GM21619 (cell line): ENCODE data around the gene ACP4.

Experiments used
- ATAC-seq: cut with Tn5 transposase; IDR thresholded peaks from one replicate; pipeline ENCODE4 v1.9.1; 2021; ENCODE audit not compliant: unreplicated experiment

The ACP4 gene

DNA sequence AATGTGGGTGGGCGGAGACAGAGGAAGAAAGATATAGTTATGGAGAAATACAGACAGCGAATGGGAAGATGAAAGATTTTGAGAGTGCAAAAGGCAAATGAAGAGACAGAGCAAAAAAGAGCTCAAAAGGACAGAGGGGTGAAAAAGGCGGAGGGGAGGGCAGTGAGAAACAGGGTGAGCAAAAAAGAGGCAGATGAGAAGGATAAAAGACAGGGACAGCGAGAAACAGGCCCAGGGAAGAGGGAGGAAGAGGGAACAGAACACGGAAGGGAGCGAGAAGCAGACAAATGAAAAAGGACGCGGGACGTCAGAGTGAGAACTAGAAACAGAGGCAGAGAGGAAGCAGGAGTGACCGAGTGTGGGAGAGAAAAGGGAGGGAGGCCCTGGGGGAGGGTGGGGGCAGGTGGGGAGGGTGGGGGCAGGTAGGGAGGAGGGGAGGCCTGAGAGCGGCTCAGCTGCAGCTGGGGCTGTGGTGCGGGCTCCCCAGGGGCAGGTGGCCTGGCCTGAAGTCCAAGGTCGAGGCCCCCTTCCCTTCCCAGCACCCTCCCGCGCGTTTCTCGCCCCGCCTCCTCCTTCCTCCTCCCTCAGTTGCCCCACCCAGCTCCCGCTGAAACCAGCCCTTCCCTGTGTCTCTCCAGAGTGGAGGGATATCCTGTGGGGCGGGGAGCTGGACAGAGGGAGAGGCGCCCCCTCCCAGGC is 30.5 kb downstream of the ACP4 start:
- no peak for ATAC-seq

DNA sequence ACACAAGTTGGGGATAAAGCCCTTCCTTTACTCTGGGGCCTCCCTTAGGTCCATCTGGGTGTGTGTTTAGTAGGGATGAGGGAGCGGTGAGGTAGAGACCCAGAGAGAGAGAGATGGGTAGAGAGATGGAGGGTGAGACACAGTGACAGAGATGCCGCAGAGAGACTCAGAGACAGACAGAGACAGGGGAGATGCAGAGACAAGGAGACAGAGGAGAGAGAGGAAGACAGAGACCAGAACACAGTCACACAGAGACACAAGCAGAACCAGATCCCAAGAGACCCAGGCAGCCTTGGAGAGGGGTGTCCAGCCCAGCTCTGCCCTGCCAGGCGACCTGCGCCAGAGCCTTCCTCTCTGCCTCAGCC is 31.0 kb downstream of the ACP4 start:
- no peak for ATAC-seq

DNA sequence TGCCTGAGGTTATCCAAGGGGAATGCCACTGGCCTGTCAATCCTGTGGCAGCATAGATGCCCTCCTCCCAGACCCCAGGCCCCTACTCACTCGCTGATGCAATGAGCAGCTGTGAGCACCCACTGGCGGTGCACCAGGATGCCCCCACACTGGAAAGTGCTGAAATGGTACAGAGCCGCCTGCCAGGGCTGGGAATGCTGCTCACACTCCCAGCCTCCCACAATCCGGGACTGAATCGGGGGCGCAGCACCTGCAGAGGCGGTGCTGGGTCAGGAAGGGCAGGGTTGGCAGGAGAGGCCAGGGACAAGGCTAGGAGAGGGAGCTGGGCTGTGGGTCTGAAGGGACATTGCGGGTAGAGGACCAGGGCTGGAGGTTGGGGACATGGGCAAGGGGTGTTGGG is 31.4 kb downstream of the ACP4 start:
- no peak for ATAC-seq

DNA sequence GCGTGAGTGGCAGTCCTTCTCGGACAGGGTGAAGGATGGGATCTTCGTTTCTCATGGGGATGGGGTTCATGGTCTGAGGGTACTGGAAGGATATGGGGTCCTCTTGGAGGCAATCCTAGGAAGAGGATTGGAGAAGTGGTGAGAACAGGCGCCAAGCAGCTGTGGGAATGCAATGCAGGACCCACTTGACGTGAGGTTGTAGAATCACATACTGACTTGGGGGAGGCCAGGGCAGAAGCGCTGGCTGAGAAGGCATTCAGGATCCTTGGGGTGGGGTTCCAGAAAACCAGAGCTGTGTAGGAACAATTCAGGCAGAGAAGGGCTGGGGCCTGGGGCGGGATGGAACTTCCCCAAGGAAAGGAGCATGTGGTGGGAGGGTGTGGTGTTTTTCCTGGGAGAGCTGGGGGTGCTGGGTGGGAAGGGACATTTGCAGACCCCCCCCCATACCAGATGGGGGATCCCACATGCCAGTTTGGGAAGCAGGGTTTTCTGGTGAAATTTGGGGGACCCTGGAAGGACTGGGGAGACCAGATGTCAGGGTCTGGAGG is 32.5 kb downstream of the ACP4 start:
- no peak for ATAC-seq

- no peak for ATAC-seq
These were observed 33.3 kb downstream of the ACP4 start, which contains the start of gene KLK1 for GRCh38 chr19:50823389-50824042. TSS of gene KLK1 (minus strand) at chr19:50823787. CDS start at chr19:50823748, 39 bp downstream.

GRCh38 chr19:50826492-50827240 is 36.5 kb downstream of the ACP4 start:
- ATAC-seq = no peak

DNA sequence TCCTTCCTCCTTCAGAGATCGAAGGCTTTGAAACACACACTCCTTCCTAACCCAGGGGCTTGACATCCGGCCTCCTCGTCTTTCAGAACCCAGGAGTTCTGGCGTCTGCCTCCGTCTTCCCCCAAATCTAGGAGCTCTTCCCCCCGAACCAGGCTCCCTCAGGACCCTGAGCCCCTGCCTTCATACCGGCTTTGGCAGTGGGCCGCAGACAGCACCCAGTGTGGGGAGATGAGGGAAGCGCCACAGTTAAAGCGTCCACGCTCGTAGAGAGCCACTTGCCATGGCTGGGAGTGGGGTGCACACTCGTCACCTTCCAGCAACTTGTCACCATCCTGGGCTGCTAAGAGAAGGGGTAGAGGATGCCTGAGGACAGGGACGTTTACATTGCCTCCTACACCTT is 37.3 kb downstream of the ACP4 start:
- no peak for ATAC-seq

DNA sequence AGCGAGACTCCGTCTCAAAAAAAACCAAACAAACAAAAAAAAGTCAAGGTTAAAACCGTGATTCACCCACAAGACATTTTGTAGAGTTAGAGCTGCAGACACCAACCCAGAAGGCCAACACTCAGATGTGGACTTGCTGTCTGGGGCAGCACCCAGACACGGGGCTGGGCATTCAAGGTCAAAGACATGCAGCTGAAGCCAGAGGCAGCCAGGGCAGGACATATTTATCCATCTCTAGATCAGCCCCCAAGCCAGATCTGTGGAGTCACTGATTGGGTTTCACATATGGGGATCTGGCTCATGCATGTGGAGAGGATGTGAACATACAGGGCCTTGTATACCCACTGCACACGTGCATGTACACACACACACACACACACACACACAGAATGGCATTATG is 39.6 kb downstream of the ACP4 start:
- no peak for ATAC-seq

DNA sequence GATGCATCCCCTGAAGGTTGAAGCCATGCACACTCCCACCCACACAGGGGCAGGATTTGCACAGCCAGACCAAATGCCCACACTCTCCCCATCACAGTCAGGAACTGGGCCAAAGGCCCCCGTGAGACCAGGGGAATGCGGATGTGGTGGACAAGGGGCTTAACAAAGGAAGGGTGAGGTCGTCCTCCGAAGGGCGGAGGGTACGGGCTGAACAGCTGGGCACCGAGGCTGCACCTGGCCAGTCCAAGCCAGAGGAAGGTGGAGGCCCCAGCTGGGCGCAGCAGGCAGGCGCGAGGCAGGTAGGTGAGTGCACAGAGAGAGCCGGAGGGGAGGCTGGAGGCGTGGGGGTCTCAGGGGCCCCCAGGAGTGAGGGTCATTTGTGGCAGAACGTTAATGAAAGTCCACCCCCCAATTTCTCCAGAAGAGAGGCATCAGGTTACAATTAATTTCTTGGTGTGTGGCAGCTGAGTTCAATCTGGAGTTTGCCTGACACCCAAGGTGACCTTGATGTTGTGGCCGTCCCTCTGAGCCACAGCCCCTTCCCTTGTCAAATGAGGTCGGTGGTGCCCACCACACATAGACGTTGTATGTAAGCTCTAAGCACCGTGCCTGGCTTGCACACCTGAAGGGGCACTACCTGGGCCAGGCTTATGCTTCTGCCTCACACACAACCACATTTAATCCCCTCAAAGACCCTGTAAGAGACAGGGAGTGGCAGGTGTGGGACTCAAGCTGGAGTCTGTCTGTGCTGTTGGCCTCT is 40.2 kb downstream of the ACP4 start:
- ATAC-seq = no peak

- no peak for ATAC-seq
These were observed 40.8 kb downstream of the ACP4 start for GRCh38 chr19:50831026-50831396.

DNA sequence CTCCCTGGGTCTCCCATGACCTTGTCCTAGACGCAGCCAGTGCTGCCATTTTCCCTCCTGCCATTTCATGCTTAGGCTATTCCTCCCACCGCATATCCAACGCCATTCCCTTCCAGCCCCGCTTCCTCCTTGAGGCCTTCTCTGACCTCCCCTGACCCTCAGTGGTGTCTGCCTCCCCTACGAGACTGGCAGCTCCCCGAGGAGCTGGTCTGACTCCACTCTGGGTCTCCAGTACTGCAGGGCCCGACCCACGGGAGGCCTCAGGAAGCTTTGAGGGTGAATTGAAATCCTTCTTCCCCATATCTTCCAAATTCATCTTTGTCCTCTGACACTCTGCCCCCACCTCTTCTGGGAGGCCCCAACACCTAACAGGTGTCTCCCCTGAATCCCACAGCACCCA is 42.5 kb downstream of the ACP4 start:
- ATAC-seq = no peak

GRCh38 chr19:50833117-50833801 is 43.0 kb downstream of the ACP4 start, which contains the start of gene KLK15:
TSS of gene KLK15 (minus strand) at chr19:50833574. CDS start at chr19:50831492, 2,082 bp downstream.
- no peak for ATAC-seq

DNA sequence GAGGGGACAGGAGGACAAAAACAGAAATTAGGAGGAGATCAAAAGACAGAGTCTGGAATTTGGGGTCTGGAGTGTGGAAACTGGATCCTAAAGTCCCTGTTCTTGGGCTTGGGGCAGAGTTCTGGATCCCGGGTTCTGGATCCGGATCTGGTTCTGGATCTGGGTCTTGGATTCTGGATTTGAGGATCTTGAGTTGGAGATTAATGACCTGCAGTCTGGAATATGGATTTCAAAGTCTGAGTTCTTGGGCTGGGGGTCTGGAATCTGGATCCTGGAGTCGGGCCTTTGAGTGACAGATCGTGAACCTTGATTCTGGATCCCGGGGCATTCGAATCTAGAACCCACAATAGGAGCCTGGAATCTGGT is 43.6 kb downstream of the ACP4 start:
- no peak for ATAC-seq

DNA sequence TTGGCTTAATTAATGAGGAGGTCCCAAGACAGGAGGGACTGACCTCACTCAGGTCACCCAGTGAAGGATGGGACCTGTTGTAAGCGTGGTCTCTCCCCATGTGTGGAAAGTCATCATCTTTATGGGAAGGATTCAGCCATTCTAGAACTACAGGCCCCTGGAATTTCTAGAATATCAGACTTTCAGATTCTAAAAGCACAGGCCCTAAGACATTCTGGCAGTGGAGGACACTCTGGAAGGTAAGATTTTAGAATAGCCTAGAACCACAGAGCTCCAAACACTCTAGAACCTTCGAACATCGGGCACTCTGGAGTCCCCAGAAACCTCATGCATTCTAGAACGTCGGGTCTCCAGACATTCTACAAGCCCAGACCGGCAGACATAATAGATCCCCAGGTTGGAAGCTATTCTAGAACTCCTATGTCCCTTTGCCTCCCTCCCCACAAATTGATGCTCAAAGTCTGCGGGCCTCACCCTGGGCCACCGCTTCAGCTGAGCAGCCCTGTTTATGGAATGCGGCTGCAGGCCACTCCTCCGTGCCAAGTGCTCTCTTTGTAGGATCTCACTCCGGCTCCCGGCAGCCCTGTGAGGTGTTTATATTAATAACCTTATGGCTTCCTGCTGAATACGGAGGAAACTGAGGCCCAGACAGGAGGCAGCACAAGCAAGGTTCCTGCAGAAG is 45.0 kb downstream of the ACP4 start:
- ATAC-seq = no peak

DNA sequence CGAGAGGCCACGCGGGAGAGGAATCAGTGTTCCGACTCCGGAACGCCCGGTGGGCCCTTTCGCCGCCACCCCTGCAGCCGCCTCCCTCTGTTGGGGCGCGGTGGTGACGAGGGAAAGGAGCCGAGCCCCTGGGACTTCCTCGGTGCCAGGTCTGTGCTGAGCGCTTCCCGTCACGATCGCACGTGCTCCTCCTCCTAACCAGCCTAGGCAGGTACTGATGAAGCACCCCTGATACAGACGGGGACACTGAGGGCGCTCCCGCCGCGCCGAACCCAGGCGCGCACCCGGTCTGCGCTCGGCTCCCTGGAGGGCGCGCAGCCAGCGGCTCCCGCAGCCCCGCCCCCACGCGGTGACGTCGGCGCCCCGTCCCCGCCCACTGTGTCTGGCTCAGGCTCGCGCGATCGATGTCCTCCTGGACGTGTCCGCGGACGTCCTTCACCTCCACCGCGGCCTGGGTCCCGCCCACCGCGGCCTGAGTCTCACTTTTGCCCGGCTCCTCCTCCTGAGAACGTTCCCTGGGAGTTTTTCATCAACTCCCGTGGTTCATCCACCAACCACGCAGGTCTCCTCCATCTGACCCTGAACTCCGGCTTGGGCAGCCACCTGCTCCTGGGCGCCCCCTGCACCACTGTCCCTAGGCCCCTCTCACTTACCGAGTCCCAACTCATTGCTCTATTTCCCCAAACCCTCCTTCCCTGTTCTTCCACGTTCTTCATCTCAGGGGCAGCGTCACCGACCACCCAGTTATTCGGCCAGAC is 45.7 kb downstream of the ACP4 start:
- ATAC-seq = peak; percentile 74

GRCh38 chr19:50836543-50837195 is 46.5 kb downstream of the ACP4 start:
- no peak for ATAC-seq

DNA sequence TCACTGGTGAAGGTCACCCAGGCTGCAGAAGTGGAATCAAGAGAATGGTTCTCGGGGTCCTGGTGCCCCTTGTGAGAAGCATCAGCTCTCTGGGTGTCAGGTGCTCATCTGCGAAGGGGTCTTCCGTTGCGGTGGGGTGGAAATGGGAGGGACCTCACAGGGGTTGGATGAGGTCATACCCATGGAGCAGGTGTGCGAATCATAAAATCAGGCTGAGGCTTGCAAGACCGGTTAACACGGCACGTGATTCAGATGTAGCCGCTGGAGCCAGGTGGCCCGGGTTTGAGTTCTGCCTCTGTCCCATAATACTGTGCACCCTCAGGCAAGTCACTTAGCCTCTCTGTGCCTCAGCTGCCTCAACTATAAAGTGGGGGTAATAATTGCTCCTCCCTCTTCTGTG is 47.1 kb downstream of the ACP4 start:
- ATAC-seq = no peak

DNA sequence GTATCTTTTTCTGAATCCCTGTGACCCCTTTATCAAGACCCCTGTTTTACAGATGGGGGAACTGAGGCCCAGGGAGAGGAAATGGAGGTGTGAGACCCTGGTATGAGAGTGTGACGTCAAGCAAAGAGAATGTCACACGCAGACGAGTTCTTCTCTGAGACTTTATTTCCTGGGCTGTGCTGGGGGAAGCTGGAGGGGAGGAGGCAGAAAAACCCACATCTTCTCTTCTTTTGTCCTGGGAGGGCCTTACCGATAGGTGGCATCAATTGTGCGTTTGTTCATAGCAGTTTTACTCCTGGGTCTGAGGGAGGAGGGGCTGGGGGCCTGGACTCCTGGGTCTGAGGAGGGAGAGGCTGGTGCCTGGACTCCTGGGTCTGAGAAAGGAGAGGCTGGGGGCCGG is 48.0 kb downstream of the ACP4 start:
- no peak for ATAC-seq
